Measurements from ENCODE around the gene C1orf146.

C1orf146 gene, protein sequence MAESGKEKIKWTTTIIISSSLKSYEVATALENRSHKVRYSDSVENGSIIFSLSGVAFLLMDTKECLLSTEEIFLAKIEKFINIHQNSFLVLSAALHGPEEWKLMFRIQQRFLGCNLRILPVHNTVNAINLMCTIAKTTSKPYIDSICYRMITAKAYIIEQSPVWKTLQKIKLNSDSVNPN
- 0 reads per million in 3 donors for total RNA-seq

DNA sequence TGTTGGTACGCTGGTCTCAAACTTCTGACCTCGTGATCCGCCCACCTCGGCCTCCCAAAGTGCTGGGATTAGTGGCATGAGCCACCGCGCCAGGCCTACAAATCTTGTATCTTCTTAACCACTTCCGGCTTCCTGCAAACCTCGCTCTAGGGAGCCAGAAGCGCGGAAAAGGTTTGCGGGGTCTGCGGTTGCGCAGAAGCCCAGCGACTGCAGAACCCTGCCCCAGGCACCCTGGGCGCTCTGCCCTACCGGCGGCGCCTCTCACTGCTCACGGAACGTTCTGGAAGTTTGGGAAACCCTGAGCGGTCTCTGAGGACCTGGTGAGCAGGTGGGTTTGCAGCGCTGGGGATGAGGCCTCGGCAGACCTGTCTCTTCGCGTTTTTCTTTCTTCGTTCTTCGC is at the start of gene C1orf146:
C1orf146 (plus strand) TSS at position 195 of the 400 bp plus-strand sequence. CDS start 13,506 bp downstream, outside the sequence.
- Histone ChIP-seq H3K4me3 (ENCODE audit: insufficient read depth, low read depth, low read length, poor library complexity, severe bottlenecking) (no peak within 1 kb of the TSS), H3K27me3 (replicated peaks; ENCODE audit: control insufficient read depth, insufficient read depth, low read length, poor library complexity, severe bottlenecking) (no peaks in the 10 kb centered on the region), H3K4me1 (ENCODE audit: control insufficient read depth, insufficient read depth, low read length, poor library complexity, severe bottlenecking) (no peaks in the 10 kb centered on the region), H3K27ac (ENCODE audit: insufficient read depth, low read length, poor library complexity, severe bottlenecking) (no peak within 1 kb of the TSS), H3K36me3 (ENCODE audit: control insufficient read depth, insufficient read depth, low read length) (no peaks in the 10 kb centered on the region), H3K9me3 (ENCODE audit: control insufficient read depth, low read length) (no peaks in the 10 kb centered on the region)
- no peak for DNase-seq

DNA sequence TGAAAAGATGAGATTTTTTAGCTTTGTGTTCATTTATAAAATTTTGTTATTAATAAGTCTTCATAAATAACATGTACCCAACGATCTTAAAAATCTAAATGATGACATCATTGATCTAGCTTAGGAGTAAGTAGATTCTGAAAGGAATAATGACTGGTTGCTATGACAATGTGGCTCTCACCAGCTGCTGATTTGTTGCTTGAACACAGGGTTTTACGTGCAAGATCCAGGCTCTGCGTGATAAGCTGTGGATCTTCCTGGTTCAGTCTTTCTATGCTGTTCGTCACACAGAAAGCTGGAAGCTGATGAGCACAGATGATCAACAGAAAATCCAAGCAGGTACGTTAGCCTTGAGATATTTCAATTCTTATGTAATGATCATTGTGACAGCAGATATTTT is 49.1 kb upstream of the C1orf146 start:
- Histone ChIP-seq H3K27ac (ENCODE audit: insufficient read depth, low read length, poor library complexity, severe bottlenecking) (no peak overlapping the region), H3K27me3 (replicated peaks; ENCODE audit: control insufficient read depth, insufficient read depth, low read length, poor library complexity, severe bottlenecking) (no peaks in the 10 kb centered on the region), H3K9me3 (ENCODE audit: control insufficient read depth, low read length) (no peaks in the 10 kb centered on the region), H3K4me1 (ENCODE audit: control insufficient read depth, insufficient read depth, low read length, poor library complexity, severe bottlenecking) (no peaks in the 10 kb centered on the region), H3K36me3 (ENCODE audit: control insufficient read depth, insufficient read depth, low read length) (no peaks in the 10 kb centered on the region), H3K4me3 (ENCODE audit: insufficient read depth, low read depth, low read length, poor library complexity, severe bottlenecking) (no peak overlapping the region)
- no peak for DNase-seq

DNA sequence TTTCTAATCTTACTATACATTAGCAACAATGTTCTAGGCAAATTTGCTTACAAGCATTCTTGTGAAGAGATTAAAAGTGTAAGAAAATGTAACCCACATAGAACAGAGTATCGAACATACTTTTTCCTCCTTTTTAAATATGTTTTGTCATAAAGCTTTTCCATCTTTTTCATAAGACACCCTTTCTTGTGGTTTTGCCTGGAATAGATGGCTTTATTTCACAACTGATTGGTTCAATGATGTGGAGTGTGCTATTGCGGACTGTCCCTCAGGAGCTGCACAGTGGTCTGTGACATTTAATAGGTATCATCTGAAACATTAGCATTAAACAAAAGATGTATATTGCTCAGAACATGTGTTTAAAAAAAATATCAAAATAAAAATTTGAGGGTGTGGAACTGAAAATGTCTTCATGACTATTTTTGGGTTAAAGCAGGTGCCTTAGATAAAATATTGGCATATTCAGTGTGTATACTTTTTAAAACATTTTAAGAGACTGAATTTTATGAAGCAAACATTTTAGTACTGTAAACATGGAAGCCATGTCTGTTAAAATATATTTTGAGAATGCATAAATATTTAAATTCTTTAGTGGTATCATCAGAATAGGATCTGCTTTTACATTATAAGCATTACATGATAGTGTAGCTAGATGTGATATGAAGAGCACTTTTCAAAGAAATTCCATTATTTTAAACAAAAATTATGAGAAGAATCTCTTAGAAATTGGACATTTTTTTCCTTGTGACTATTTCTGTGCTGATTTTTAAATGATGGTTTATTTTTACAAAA is 48.3 kb upstream of the C1orf146 start:
- Histone ChIP-seq H3K27me3 (replicated peaks; ENCODE audit: control insufficient read depth, insufficient read depth, low read length, poor library complexity, severe bottlenecking) (no peaks in the 10 kb centered on the region), H3K27ac (ENCODE audit: insufficient read depth, low read length, poor library complexity, severe bottlenecking) (no peak overlapping the region), H3K4me1 (ENCODE audit: control insufficient read depth, insufficient read depth, low read length, poor library complexity, severe bottlenecking) (no peaks in the 10 kb centered on the region), H3K9me3 (ENCODE audit: control insufficient read depth, low read length) (no peaks in the 10 kb centered on the region), H3K36me3 (ENCODE audit: control insufficient read depth, insufficient read depth, low read length) (no peaks in the 10 kb centered on the region), H3K4me3 (ENCODE audit: insufficient read depth, low read depth, low read length, poor library complexity, severe bottlenecking) (no peak overlapping the region)
- no peak for DNase-seq

DNA sequence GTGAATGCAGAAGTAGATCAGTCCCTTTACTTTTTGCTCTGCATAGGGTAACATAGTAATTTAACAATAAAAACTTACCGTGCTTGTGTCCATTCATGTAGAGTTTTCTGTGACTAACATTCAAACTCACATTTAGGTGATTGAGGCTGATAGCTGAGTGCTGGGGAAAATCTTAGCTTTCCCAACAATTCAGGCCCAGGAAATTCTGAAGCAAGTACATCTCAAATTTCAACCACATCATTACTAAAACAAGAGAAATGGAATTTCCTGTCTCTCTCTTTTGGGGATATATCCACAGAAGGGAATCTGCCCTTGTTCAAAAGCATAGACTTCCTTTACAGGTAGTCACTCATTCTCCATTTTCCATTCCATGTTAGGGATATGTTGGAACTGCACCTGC is 33.1 kb upstream of the C1orf146 start:
- H3K27me3 ChIP-seq (replicated peaks; ENCODE audit: control insufficient read depth, insufficient read depth, low read length, poor library complexity, severe bottlenecking), result no peaks in the 10 kb centered on the region
- no peak for DNase-seq
- no peaks in the 10 kb centered on the region for H3K9me3 ChIP-seq (ENCODE audit: control insufficient read depth, low read length)
- H3K4me3 ChIP-seq (ENCODE audit: insufficient read depth, low read depth, low read length, poor library complexity, severe bottlenecking), result no peak overlapping the region
- H3K36me3 ChIP-seq (ENCODE audit: control insufficient read depth, insufficient read depth, low read length), result peaks cover 2% of the 10 kb centered on the region
- H3K4me1 ChIP-seq (ENCODE audit: control insufficient read depth, insufficient read depth, low read length, poor library complexity, severe bottlenecking), result no peaks in the 10 kb centered on the region
- no peak overlapping the region for H3K27ac ChIP-seq (ENCODE audit: insufficient read depth, low read length, poor library complexity, severe bottlenecking)

DNA sequence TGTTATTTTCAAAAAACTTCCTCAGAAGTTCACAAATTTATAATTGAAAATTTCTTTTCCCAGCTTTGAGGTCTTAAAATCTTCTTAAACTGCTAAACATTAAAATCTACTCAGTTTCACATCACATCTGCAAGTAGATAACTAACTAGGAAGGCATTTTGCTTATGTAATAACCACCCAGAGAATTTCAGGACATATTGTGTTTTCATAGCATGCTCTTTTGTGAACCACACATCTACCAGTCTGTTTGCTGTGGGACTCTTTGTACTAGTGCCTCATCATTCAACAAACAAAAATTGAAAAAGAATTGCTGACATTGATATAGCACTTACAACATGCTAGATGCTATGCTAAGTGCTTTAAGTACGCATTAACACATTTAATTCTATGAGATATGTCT is 31.6 kb upstream of the C1orf146 start:
- H3K9me3 ChIP-seq (ENCODE audit: control insufficient read depth, low read length), result no peaks in the 10 kb centered on the region
- H3K4me3 ChIP-seq (ENCODE audit: insufficient read depth, low read depth, low read length, poor library complexity, severe bottlenecking), result no peak overlapping the region
- H3K4me1 ChIP-seq (ENCODE audit: control insufficient read depth, insufficient read depth, low read length, poor library complexity, severe bottlenecking), result no peaks in the 10 kb centered on the region
- H3K27me3 ChIP-seq (replicated peaks; ENCODE audit: control insufficient read depth, insufficient read depth, low read length, poor library complexity, severe bottlenecking), result no peaks in the 10 kb centered on the region
- H3K36me3 ChIP-seq (ENCODE audit: control insufficient read depth, insufficient read depth, low read length), result no peaks in the 10 kb centered on the region
- no peak for DNase-seq
- no peak overlapping the region for H3K27ac ChIP-seq (ENCODE audit: insufficient read depth, low read length, poor library complexity, severe bottlenecking)

DNA sequence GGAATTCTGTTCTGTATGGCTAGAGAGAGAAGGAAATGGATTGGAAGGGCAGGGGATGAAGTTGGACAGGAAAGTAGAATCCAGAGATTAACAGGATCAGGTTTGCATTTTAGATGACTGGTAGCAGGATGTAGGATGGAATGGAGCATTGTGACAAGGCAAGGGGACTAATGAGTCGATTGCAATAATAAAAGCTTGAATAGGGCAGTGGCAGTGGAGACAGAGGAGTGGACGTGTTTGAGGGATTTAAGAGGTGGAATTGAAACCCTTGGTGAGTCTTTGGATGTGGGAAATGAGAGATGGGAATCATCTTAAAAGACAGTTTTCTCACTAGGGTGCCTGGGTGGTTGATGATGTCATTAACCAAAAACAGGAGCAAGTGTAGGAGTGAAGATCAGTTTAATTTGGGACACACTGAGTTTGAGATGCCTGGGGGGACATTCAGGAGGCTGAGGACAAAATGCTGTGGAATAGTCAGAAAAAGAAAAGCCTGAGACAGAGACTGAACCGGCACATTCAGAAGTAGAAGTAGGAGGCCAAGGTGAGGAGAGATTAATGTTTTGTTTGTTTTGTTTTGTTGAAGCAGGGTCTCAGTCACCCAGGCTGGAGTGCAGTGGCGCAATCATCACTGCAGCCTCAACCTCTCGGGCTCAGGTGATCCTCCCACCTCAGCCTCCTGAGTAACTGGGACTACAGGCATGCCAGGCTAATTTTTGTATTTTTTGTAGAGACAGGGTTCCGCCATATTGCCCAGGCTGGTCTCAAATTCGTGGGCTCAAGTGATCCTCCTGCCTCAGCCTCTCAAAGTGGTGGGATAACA is 29.1 kb upstream of the C1orf146 start:
- no peaks in the 10 kb centered on the region for H3K27me3 ChIP-seq (replicated peaks; ENCODE audit: control insufficient read depth, insufficient read depth, low read length, poor library complexity, severe bottlenecking)
- no peaks in the 10 kb centered on the region for H3K4me1 ChIP-seq (ENCODE audit: control insufficient read depth, insufficient read depth, low read length, poor library complexity, severe bottlenecking)
- no peak overlapping the region for H3K27ac ChIP-seq (ENCODE audit: insufficient read depth, low read length, poor library complexity, severe bottlenecking)
- H3K36me3 ChIP-seq (ENCODE audit: control insufficient read depth, insufficient read depth, low read length), result no peaks in the 10 kb centered on the region
- DNase-seq, result no peak
- no peaks in the 10 kb centered on the region for H3K9me3 ChIP-seq (ENCODE audit: control insufficient read depth, low read length)
- H3K4me3 ChIP-seq (ENCODE audit: insufficient read depth, low read depth, low read length, poor library complexity, severe bottlenecking), result no peak overlapping the region

DNA sequence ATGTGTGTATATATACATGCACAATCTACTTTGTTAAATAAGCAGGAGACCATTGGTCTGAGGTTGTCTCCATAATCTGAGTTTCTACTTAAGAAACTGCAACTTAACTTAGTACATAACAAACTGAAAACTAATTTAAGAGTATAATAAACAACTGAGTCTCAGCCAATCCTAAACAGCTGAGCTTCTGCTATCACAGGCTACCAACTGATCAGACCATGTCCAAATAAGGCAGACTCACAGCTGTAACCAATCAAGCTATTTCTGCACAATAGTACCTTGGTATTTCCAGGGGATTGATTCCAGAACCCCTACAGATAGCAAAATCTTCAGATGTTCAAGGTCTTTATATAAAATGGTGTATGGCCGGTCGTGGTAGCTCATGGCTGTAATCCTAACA is 26.0 kb upstream of the C1orf146 start:
- H3K4me1 ChIP-seq (ENCODE audit: control insufficient read depth, insufficient read depth, low read length, poor library complexity, severe bottlenecking), result no peaks in the 10 kb centered on the region
- H3K9me3 ChIP-seq (ENCODE audit: control insufficient read depth, low read length), result no peaks in the 10 kb centered on the region
- no peak overlapping the region for H3K4me3 ChIP-seq (ENCODE audit: insufficient read depth, low read depth, low read length, poor library complexity, severe bottlenecking)
- no peak overlapping the region for H3K27ac ChIP-seq (ENCODE audit: insufficient read depth, low read length, poor library complexity, severe bottlenecking)
- no peak for DNase-seq
- no peaks in the 10 kb centered on the region for H3K27me3 ChIP-seq (replicated peaks; ENCODE audit: control insufficient read depth, insufficient read depth, low read length, poor library complexity, severe bottlenecking)
- H3K36me3 ChIP-seq (ENCODE audit: control insufficient read depth, insufficient read depth, low read length), result no peaks in the 10 kb centered on the region

DNA sequence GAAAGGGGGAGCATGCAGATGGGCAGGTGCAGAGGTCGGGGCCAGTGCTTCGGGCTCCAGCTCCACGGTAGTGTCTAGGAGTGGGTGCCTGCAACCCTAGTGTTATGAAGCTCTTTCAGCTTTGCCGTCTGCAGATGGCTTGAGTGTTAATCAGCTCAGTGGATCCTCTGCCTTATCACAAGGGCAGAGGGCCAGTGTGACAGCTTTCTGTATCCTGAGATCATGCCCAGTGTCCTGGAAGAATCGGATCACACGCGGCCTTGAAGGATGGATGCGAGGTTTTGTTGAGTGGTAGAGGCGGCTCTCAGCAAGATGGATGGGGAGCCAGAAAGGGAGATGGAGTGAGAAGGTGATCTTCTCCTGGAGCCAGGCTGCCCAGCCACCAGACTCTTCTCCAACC is 25.5 kb upstream of the C1orf146 start:
- Histone ChIP-seq H3K4me3 (ENCODE audit: insufficient read depth, low read depth, low read length, poor library complexity, severe bottlenecking) (no peak overlapping the region), H3K27me3 (replicated peaks; ENCODE audit: control insufficient read depth, insufficient read depth, low read length, poor library complexity, severe bottlenecking) (no peaks in the 10 kb centered on the region), H3K36me3 (ENCODE audit: control insufficient read depth, insufficient read depth, low read length) (no peaks in the 10 kb centered on the region), H3K9me3 (ENCODE audit: control insufficient read depth, low read length) (no peaks in the 10 kb centered on the region), H3K4me1 (ENCODE audit: control insufficient read depth, insufficient read depth, low read length, poor library complexity, severe bottlenecking) (no peaks in the 10 kb centered on the region), H3K27ac (ENCODE audit: insufficient read depth, low read length, poor library complexity, severe bottlenecking) (no peak overlapping the region)
- no peak for DNase-seq

DNA sequence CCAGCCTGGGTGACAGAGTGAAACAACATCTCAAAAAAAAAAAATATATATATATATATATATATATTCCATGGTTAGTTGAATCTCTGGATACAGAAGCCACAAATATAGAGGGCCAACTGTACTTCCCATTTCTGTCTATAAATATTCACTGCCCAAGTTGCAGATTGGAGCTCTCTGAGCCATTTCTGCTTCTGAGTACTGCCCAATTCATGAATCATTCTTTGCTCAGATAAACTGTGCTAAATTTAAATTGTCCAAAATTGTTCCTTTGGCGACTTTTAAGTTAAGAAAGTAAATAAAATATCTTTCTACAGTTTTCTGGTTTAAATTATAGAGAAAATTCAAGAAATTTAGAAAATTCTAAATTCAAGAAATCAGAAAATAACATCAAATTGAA is 23.2 kb upstream of the C1orf146 start:
- Histone ChIP-seq H3K4me1 (ENCODE audit: control insufficient read depth, insufficient read depth, low read length, poor library complexity, severe bottlenecking) (no peaks in the 10 kb centered on the region), H3K9me3 (ENCODE audit: control insufficient read depth, low read length) (no peaks in the 10 kb centered on the region), H3K27me3 (replicated peaks; ENCODE audit: control insufficient read depth, insufficient read depth, low read length, poor library complexity, severe bottlenecking) (no peaks in the 10 kb centered on the region), H3K36me3 (ENCODE audit: control insufficient read depth, insufficient read depth, low read length) (no peaks in the 10 kb centered on the region), H3K27ac (ENCODE audit: insufficient read depth, low read length, poor library complexity, severe bottlenecking) (no peak overlapping the region), H3K4me3 (ENCODE audit: insufficient read depth, low read depth, low read length, poor library complexity, severe bottlenecking) (no peak overlapping the region)
- DNase-seq, result no peak

DNA sequence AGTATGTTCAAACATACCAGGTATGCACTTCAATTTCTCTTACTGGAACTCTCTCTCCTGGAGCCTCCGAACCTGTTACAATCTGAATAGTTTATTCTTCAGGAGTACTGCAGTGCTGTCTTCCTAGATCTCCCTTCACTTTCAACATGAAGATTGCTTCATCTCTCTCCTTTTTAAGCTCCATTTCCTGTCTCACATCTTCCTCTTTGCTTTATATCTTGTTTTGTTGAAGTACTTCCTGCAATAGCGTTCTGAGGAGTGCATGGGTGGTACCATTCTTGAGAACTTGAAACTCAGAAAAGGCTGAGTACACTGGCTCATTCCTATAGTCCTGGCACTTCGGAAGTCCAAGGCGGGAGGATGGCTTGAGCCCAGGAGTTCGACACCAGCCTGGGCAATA is 15.7 kb upstream of the C1orf146 start:
- Histone ChIP-seq H3K36me3 (ENCODE audit: control insufficient read depth, insufficient read depth, low read length) (no peaks in the 10 kb centered on the region), H3K27ac (ENCODE audit: insufficient read depth, low read length, poor library complexity, severe bottlenecking) (no peak overlapping the region), H3K27me3 (replicated peaks; ENCODE audit: control insufficient read depth, insufficient read depth, low read length, poor library complexity, severe bottlenecking) (no peaks in the 10 kb centered on the region), H3K4me1 (ENCODE audit: control insufficient read depth, insufficient read depth, low read length, poor library complexity, severe bottlenecking) (no peaks in the 10 kb centered on the region), H3K4me3 (ENCODE audit: insufficient read depth, low read depth, low read length, poor library complexity, severe bottlenecking) (no peak overlapping the region), H3K9me3 (ENCODE audit: control insufficient read depth, low read length) (no peaks in the 10 kb centered on the region)
- no peak for DNase-seq
